Thoracic aorta (tissue), 2 donors: Measurements from ENCODE around the gene SIX1. TPM values are rescaled to one million over a fixed set of nuclear protein-coding genes. Genes with fewer than 3 reads are reported as not detected.

ENCODE experiments used
- ATAC-seq: fragments of 150-250 bp; one replicate; pipeline ENCODE4 v1.8.0; 2017; ENCODE audit warnings: low read depth; ENCODE audit not compliant: insufficient number of reproducible peaks, low FRiP score
- DNase-seq: peaks from one replicate; pipeline ENCODE4 v3.0.0-alpha.2; 2020; ENCODE audit warnings: low spot score
- H3K27ac ChIP-seq, 2 donors: fragments of 200-600 bp; sonication (generic); 1 replicate in 1 of 2; 2 replicates in 1 of 2; pipeline ENCODE4 v1.5.1; 2016; ENCODE audit warnings: mild to moderate bottlenecking in 2 of 2, moderate library complexity in 2 of 2
- H3K27me3 ChIP-seq: fragments of 200-600 bp; sonication (generic); replicated peaks from 2 replicates; pipeline ENCODE4 v1.6.0; 2016; ENCODE audit warnings: mild to moderate bottlenecking; ENCODE audit not compliant: insufficient read depth
- H3K36me3 ChIP-seq: fragments of 200-600 bp; sonication (generic); one replicate; pipeline ENCODE4 v1.5.1; 2016
- H3K4me1 ChIP-seq, 2 donors: fragments of 200-600 bp; sonication (generic); 1 replicate in 1 of 2; 2 replicates in 1 of 2; pipeline versions ENCODE4 v1.5.1 to v1.6.0; 2016; ENCODE audit warnings: low read depth in 2 of 2, mild to moderate bottlenecking in 1 of 2; ENCODE audit not compliant: control insufficient read depth in 1 of 2
- H3K4me3 ChIP-seq: fragments of 200-600 bp; sonication (generic); 2 replicates; pipeline ENCODE4 v1.5.1; 2016; ENCODE audit warnings: mild to moderate bottlenecking
- H3K9me3 ChIP-seq: fragments of 200-600 bp; sonication (generic); 2 replicates; pipeline ENCODE4 v1.5.1; 2016
- total RNA-seq, 2 donors: library from RNA; depleted of rRNA; stranded (reverse); fragments of >200 nt; gene quantifications; one replicate each; pipeline versions ENCODE4 v1.1.0 to v1.2.3, GENCODE V29; 2016
- TF ChIP-seq, protein P1 (sequence below): fragments of 200-600 bp; sonication (generic); IDR thresholded peaks from one replicate; pipeline ENCODE4 v1.5.1; 2019; ENCODE audit warnings: antibody characterized with exemption

The SIX1 gene
- total RNA-seq, 2 donors from 2014 or later, result 2.6 to 5.1 TPM

DNA sequence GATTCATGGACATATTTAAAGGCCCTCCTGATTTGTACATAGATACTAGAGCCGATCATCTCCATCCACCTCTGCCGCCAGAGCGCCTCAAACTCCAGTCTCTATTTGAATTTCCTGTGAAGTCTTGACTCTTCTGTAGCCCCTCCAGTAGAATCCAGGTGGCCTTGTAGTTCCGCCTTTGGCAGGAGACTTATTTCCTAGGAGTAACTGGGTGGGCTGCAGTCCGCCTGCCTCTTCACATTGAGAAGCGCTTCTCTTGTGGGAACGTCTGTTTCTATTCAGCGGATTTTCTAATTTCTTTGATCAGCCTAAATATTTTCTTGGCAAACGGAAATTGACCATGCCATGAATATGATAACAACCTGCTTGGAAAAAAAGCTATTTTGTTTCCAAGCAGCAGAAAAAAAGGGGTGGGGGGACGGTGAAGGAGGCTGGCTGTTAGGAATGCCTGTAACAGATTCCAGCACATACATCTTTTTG lies 9.0 kb upstream of the SIX1 start:
- no peak for ATAC-seq
- Histone ChIP-seq H3K27me3 (no peaks in the 10 kb centered on the region), H3K36me3 (no peaks in the 10 kb centered on the region), H3K9me3 (no peaks in the 10 kb centered on the region), H3K27ac (no peak overlapping the region), H3K4me3 (no peak overlapping the region), H3K4me1 (peaks cover 4 to 14% of the 10 kb centered on the region in 2 donors)
- no peak for DNase-seq
- TF ChIP-seq, protein P1, sequence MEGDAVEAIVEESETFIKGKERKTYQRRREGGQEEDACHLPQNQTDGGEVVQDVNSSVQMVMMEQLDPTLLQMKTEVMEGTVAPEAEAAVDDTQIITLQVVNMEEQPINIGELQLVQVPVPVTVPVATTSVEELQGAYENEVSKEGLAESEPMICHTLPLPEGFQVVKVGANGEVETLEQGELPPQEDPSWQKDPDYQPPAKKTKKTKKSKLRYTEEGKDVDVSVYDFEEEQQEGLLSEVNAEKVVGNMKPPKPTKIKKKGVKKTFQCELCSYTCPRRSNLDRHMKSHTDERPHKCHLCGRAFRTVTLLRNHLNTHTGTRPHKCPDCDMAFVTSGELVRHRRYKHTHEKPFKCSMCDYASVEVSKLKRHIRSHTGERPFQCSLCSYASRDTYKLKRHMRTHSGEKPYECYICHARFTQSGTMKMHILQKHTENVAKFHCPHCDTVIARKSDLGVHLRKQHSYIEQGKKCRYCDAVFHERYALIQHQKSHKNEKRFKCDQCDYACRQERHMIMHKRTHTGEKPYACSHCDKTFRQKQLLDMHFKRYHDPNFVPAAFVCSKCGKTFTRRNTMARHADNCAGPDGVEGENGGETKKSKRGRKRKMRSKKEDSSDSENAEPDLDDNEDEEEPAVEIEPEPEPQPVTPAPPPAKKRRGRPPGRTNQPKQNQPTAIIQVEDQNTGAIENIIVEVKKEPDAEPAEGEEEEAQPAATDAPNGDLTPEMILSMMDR, result no peak

DNA sequence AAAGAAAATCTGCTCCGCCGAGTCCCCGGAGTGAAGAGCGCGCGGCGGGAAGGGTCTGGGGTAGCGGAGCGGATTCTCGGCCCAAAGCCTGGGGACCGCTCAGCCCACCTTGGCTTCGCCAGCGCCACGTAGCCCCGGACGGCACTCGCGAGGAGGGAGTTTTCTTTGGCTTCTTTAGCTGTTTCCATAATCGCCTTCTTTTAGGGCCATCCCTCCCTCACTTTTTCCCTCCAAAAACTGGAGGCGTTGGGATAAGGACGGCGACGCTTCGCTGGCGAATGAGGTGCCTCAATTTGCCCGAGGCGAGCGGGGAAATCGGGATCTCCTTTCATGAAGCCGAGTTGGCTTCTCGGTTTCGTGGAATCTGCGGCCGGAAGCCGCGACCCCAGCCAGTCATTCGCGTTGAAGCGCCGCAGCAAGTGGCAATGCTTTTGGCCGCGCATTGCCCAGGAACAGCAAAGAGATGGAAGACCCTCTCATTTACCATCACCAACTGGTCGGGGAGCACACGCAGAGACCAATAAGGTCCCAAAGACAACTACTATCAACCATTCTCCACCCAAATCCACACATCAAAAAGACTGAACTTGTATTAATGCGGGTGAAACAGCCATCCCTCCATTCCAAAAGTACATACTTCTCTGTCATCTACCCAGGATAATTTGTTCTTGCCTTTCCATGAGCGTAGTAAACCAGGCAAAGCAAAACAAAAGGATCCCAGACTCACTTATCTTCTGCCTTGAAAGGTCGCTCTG lies 8.4 kb upstream of the SIX1 start:
- peak overlapping the region; percentile 78 for H3K4me3 ChIP-seq
- peaks cover 4 to 15% of the 10 kb centered on the region in 2 donors for H3K4me1 ChIP-seq
- no peaks in the 10 kb centered on the region for H3K36me3 ChIP-seq
- ATAC-seq, result no peak
- H3K27me3 ChIP-seq, result no peaks in the 10 kb centered on the region
- no peak overlapping the region for H3K27ac ChIP-seq
- no peaks in the 10 kb centered on the region for H3K9me3 ChIP-seq
- TF ChIP-seq, protein P1, result no peak
- no peak for DNase-seq

DNA sequence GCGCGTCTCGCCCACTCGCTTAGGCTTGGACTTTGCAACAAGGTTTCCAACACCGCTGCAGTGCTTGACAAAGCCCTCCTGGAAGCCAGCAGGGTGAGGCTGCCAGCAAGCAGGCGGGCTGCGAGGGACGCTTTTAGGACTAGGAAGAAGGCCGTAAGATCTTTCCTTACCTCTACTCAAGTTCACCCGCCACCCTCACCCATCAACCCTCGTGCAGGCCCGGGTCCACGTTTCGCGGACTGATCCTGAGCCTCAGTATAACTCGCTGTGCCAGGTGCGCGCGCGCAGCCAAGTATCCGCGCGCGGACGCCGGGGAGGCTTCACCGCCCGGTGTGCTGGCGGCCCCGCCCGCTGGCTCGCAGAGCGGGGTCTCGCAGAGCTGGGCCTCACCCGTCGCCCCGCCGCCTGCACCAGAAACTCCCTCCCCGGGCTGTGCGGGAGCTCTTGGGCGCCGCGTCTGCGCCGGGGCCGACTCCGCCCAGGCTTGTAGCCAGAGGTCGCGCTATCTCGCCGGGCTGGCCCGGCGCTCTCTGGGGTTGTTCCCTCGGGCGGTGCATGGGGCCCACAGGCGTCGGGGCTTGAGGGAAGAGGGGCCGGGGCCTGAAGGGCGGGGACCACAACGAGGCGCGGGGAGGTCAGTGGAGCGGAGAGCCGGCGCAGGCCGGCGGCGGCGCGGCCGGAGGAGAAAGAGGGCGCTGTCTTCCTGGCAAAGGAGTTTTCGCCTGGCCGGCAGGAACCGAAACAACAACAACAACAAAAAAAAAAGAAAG lies 7.6 kb upstream of the SIX1 start:
- peak overlapping the region; percentile 78 for H3K4me3 ChIP-seq
- H3K27ac ChIP-seq, result no peak overlapping the region
- H3K36me3 ChIP-seq, result no peaks in the 10 kb centered on the region
- H3K9me3 ChIP-seq, result no peaks in the 10 kb centered on the region
- ATAC-seq, result no peak
- H3K27me3 ChIP-seq, result no peaks in the 10 kb centered on the region
- TF ChIP-seq, protein P1, result peak; percentile 12
- DNase-seq, result no peak
- peaks cover 4 to 22% of the 10 kb centered on the region in 2 donors for H3K4me1 ChIP-seq

DNA sequence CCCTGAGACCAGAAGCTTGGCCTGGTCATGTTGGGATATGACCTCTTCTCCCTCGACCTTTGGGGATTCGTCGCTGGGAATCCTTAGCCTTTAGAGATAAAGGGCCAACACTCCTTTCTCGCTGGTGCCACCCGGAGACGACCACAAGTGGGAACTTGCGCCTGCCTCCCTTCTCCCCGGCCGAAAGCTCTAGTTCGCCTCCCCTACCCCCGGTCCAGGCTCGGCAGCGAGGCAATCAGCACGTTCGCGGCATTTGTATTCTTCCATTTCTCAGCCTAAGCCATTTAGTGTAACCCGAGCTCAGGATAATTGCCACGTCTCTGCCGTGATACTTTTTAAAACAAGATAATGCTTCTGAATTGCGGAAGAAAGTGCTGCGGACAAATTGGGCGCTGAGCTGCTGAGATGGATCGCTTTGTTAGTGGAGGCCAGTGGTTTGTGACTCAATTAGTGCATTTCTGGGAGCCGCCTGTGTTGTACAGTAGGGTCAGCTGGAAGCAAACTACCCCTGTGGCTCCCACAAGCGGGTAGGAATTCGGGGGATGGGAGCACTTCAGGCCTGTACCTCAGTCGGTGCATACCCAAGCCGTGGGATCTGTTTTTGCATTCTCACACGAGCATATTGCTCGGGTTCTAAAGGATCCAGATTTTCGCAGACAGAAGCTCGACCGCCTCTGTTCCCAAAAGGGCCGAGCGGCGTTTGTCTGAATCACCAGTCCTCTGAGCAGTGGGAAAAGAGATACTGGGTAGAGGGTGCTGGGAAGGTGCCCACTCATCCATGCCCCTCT lies 6.8 kb upstream of the SIX1 start:
- Histone ChIP-seq H3K36me3 (no peaks in the 10 kb centered on the region), H3K4me1 (peaks cover 4 to 23% of the 10 kb centered on the region in 2 donors), H3K4me3 (peak overlapping the region; percentile 78), H3K27ac (no peak overlapping the region), H3K27me3 (no peaks in the 10 kb centered on the region), H3K9me3 (no peaks in the 10 kb centered on the region)
- DNase-seq (no peak), ATAC-seq (no peak)
- TF ChIP-seq, protein P1, result no peak
